Dedifferentiated amniotic fluid mesenchymal stem cell (primary cell): ENCODE results near the gene LAMTOR5.
"Not testable (repeated sequence)": the region's sequence is repeated elsewhere in the genome, so short reads cannot be mapped to it uniquely, and the experiment has no call there.

ENCODE experiments used
- DNase-seq: peaks from one replicate; pipeline ENCODE4 v3.0.0-alpha.2; 2016; ENCODE audit errors: extremely low spot score

LAMTOR5 gene

DNA sequence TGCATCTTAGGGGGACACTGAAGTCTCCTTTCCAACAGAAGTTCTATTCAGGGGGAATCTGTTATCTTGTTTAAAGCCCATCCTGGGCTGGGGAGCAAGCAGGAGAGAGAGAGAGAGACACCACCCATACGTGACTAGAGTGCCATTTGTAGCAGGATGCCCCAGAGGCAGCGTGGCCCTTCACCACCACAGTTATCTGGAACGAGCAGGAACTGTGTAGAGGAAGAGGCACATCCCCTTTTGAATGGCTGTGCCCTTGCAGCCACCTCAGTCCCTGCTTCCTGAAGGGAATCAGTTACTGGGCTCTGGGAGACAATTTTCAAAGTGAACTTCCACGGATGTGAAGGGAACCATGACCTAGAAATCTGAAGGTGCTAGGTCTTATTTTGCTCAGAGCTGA is 19.4 kb upstream of the LAMTOR5 start:
- DNase-seq: no peak

DNA sequence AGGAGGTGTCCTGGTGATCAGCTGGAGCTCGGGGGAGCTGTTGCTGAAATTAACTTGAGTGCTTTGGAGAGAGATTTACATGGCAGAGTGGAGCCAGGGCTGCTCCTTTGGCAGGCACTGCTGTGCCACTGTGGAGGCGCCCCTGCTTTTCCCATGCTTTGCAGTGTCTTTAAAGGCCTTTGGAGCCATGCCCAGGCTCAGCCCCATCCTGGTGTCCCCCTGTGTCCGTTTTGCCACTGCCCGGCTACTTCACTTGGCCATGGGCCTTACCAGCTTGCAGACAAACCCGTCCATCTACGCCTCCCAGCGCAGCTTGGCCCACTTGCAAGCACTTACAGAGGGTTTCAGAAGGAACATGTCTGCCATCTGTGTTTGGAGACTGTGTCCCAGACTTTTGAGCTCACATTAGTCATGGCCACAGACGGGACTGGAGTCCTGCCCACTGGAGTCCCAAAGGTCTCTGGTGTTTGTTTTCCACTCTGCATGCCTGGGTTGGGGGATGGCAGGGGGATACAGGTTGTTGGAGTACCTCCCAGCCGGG is 18.2 kb upstream of the LAMTOR5 start:
- no peak for DNase-seq

DNA sequence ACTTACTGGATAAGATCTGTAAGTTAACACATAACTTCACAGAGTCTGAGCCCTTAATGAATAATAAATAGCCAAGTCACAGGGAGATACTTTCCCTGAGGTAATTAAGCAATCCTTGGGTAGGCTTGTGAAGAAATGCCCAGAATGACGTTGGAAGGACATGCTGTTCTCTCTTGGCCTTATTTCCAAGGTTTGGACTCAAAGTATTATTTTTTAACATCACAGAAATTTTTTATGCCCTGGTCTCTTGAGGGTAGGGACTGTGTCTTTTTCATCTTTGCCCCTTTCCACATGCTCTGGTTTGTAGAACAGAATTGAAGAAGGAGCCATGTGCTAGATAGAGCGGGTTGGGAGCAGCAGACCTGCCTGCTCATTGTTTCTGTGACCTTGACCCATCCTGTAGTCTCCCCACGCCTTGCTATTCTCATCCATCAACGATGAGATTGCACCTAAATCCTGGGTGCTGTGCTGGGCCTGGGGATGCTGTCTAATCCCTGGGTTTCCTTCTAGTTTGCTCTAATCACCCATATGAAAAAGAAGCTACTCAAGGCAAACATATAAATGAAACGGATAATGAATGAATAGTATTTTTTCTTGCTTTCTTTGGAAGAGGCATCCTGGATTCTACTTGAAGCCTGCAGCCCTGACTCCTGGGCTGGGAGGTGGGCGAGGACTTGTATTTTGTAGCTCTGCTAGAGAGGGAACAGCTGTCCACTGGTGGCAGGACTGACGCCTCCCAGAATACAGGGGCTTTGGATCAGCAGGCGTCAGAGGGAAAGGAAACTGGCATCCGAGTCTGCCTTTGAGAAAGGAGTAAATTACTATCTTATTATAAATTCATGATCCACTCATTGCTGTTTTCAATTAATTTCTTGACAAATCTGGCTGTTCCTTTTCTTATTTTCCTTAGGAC is 17.5 kb upstream of the LAMTOR5 start:
- no peak for DNase-seq

DNA sequence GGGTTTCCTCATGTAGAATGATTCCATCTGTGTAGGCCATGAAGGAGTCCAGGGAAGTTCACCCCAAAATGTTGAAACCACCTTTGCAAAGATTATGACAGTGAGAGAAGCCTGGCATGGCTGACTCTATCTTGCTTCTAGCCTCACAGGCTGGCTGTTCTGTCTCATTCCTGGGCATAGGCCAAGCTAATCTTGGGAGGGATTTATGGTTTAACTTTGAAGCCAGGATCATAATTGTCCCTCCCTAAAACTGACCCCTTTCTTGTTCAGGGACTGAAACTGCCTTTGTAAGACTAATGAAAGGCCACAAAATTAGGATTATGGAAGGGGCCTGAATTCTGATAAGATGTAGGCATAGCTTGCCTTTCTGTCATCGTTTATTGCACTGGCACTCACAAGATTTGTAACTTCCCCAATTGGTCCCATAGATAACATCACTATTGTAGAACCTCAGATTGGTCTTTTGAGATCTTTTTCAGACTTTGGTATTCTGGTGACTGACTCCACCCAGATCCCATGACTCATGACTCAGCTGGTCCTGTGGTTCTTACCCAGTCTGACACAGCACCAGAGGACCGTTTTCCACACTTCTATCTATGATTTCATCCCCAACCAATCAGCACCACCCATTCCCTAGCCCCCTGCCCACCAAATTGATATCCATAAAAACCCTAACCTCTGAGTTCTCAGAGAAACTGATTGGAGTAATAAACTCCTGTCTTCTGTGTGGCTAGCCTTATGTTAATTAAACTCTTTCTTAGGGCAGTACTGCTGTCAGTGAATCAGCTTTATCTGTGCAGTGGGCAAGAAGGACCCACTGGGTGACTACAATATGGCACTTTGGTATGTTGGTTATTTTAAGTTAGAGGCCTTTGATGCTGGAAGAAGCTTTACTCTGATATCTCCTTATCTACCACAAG is 13.6 kb upstream of the LAMTOR5 start:
- DNase-seq: peak; percentile 42

DNA sequence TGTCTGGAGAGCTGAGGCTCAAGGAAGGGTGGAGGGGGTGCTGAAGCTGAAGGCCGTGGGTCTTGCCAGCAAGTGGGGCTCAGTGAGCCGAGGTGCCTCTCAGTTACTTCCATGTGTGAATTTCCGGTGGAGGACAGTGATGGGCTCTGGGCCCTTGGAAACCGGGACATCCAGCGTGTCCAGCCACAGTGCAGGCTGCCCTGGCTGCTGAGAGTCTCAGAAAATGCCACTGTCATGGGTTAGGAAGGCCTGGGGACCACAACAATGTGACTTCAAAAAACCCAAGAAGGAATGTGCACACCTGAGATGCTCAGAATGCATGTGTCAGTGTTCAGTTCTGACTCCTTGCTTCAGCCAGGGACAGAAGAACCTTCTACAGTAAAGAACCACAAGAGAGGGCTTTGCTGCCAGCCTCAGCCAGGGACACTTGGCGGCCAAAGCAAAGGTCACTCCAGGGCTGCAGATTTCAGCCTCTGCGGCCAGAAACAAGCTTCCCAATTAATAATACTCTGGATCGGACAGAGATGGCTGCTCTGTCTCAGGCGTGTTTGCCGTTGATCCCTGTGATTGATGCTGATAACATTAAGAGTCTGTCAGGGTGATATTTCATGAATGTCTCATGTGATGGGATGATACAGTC is 12.6 kb upstream of the LAMTOR5 start:
- DNase-seq: no peak

DNA sequence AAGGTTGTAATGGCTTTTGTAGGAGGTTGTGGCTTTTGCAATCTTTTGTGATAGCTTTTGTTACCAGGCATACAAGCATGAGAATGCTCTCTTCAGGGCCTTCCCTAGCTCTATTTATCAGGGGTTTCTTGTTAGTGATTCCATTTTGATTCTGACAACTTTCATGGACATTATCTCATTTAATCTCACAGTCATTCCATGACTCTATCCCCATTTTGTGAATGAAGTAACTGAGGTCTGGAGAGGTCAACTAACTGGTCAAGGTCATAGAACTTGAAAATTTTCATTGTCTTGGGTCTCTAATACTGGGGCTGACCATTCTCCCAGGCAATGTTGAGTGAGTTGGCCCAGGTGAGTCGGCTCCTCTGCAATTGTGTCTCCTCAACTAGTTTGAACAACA is 11.2 kb upstream of the LAMTOR5 start:
- no peak for DNase-seq

DNA sequence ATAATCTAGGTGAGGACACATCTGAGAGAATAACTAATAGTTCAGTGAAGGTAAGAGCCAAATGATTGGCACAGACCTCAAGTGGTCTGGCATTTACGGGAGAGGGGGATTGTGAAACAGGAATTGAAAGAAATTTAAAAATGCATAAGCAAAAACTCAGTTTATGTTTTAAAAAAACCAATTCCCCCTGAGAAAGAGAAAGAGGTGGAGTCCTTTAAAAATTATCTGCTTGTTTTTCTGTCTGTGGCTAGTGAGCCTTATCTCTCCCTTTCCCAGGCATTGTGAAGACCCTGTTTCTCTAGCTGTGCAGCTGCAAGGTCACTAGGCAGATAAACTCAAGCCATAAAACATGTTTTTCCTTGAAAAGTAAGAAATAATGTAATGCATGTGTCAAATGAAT is 5.6 kb upstream of the LAMTOR5 start:
- DNase-seq: not testable (repeated sequence)

DNA sequence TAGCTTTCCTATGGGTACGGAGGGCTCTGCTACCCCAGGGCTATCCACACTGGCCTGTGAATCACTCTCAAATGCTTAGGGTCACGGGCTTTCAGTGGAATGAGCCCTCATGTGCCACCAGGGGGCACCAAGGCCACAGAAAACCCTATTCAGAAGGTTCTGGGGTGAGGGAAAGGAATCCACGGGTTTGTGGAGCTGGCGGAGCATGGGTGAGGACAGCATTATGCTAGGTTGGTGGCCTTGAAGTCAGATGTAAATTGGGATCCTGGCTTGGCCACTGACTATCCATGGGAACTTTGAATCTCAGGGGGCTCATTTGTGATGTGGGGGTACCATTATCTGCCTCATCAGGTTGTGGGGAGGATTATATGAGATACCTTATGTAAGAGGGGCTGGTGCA is 5.1 kb upstream of the LAMTOR5 start:
- peak; percentile 64 for DNase-seq

DNA sequence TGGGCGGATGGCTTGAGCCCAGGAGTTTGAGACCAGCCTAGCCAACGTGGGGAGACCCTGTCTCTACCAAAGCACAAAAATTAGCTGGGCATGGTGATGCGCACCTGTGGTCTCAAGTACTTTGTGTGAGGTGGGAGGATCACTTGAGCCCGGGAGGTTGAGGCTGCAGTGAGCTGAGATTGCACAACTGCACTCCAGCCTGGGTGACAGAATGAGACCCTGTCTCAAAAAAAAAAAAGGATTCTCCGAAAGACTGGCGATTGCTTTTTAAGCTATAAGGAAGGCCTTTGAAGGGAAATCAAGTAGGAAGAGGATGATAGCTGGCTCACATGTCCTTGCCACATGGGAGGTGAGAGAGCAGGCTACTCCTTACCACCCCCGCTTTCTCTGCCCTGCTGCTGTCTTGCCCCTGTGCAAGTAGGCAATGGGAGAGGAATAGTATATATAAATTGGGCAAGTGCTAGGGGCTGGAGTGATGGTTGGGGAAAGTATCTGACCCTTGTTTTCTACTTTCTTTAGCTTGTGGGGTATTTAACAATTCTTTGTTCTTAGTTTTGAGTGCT is 3.8 kb upstream of the LAMTOR5 start:
- no peak for DNase-seq

DNA sequence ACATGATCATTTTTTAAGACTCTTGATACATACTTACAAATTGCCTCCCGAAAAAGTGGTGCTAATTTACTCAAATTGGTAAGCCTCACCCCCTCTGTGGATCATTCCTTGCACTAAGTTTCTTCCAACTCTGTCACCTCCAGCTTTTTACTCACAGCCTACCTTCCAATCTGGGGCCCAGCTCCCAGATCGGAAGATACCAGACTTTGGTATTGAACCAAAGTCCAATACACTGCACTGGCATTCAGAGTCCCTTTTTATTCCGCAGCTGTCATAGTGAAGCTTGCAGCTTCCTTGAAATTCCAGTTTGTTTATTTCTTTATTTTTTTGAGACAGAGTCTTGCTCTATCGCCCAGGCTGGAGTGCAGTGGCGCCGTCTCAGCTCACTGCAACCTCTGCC is 1.8 kb upstream of the LAMTOR5 start:
- no peak for DNase-seq

DNA sequence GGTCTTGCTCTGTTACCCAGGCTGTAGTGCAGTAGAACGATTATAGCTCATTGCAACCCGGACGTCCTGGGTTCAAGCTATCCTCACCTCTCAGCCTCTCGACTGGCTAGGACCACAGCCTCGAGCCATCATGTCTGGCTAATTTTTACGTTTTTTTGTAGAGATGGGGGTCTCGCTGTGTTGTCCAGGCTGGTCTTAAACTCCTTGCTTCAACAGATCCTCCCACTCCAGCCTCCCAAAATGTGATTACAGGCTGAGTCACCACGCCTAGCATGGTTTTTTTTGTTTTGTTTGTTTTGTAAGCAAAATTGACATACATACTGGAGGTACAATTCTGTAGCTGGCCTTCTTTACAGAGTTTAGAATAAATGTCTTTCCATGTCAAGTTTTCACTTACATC is 994 bp upstream of the LAMTOR5 start:
- DNase-seq: no peak

DNA sequence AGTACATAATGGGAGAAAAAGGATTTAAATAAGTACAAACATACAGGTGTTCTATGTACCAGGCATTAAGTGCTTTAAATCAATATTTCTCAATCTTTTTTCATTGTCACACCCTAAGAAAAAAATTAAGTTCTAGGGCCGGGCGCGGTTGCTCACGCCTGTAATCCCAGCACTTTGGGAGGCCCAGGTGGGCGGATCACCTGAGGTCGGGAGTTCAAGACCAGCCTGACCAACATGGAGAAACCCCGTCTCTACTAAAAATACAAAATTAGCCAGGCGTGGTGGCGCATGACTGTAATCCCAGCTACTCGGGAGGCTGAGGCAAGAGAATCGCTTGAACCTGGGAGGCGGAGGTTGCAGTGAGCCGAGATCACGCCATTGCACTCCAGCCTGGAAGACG is 1.1 kb downstream of the LAMTOR5 start:
- not testable (repeated sequence) for DNase-seq

DNA sequence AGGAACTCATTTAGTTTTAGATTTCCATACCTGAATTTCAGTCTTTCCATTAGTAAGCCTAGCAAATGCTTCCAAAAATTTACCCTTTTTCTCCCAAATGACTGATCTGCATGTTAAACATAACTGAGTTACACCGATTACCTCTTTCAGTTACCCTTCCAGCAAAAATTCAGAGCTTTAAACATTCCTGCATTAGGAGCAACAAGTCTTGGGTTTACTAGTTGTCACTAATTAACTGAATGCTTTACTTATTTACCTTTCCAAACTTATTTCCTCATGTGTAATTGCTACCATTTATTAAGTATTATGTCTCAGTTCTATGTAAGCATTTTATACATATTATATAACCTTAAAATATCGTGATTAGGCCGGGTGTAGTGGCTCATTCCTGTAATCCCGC is 3.1 kb downstream of the LAMTOR5 start:
- no peak for DNase-seq

DNA sequence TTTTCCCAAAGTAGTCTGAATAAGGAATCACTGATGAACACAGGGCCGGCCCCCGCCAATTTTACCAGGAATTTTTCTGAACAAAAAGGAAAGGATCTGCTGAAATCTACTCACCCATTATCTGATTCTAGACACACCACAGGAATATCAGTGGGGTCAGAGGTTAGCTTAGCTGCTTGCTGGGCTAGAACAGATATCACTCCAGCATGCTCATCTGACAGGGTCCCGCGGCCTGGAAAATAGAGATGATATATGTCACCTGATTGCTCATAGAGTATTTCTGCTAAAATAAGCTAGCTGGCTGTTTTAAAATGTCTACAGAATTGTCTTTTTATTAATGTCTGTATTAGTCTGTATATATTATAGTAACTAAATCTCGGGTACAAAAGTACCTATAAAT is 3.7 kb downstream of the LAMTOR5 start:
- no peak for DNase-seq

DNA sequence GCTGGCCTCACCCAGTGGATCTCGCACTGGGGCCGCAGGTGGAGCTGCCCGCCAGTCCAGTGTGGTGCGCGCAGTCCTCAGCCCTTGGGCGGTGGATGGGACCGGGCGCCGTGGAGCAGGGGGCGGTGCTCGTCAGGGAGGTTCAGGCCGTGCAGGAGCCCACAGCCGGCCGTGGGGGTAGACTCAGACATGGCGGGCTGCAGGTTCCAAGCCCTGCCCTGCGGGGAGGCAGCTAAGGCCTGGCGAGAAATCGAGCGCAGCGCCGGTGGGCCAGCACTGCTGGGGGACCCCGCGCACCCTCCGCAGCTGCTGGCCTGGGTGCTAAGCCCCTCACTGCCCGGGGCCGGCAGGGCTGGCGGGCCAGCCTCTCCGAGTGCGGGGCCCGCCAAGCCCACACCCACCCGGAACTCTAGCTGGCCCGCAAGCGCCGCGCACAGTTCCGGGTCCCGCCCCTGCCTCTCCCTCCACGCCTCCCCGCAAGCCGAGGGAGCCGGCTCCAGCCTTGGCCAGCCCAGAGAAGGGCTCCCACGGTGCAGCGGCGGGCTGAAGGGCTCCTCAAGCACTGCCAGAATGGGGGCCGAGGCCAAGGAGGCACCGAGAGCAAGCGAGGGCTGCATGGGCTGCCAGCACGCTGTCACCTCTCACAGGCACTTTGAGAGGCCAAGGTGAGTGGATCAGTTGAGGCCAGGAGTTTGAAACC is 11.1 kb downstream of the LAMTOR5 start:
- DNase-seq: not testable (repeated sequence)

DNA sequence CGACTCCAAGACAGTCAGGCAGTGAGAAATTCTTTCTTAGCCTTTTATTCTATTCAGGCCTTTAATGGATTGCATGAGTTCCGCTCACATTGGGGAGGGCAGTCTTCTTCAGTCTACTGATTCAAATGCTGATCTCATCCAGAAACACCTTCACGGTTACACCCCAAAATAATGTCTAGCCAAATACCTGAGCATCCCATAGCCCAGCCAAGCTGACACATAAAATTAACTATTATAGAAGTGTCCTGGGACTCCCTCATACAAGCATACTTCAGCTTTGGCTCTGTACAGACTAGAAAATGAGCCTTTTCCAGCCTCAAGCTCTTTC is 13.0 kb downstream of the LAMTOR5 start:
- DNase-seq: no peak

DNA sequence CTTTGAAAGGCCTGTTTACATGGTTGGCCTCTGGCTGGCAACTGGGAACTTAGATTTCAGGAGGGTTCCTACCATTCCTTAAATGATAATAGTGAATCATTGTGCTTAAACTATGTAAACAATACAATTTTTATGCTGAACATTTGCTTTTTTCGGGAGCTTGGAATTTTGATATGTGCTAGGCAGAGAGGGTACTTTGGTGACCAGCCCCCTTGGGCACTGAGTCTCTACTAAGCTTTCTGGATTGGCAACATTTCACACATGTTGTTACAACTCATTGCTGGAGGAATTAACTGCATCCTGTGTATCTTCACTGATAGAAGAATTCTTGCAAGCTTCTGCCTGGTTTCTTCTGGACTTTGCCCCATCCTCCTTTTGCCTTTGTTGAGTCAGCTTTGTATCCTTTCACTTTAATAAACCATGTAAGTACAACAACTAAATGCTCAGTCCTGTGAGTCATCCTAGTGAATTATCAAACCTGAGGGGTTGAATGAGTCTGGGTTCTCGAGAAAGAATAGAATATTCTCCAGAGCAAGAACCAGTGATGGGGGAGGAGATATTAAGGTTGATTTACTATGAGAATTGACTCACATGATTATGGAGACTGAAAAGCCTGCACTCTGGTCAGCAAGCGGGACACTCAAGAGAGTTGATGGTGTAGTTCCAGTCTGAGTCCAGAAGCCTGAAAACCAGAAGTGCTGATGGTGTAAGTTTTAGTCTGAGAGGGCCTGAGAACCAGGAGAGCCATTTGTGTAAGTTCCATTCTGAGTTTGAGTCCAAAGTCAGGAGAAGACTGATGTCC is 13.6 kb downstream of the LAMTOR5 start:
- DNase-seq: peak; percentile 49

DNA sequence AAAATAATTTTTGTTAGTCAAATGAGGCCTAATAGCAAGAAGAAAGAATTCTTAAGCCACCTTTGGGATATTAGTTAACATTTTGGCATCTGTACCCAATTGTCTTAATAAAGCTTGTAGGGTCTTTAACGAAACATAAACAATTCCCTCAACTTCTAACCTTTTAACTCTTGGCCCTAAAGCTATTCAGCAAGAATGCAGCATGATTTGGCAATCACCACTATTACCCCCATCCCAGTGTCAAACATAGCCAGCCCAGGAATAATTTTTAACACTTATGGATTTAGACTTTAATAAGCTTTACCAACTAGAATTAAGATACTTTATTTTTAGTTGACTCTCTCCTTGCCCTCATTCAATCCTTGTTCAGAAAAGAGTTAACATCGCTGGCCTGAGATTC is 14.2 kb downstream of the LAMTOR5 start:
- no peak for DNase-seq

DNA sequence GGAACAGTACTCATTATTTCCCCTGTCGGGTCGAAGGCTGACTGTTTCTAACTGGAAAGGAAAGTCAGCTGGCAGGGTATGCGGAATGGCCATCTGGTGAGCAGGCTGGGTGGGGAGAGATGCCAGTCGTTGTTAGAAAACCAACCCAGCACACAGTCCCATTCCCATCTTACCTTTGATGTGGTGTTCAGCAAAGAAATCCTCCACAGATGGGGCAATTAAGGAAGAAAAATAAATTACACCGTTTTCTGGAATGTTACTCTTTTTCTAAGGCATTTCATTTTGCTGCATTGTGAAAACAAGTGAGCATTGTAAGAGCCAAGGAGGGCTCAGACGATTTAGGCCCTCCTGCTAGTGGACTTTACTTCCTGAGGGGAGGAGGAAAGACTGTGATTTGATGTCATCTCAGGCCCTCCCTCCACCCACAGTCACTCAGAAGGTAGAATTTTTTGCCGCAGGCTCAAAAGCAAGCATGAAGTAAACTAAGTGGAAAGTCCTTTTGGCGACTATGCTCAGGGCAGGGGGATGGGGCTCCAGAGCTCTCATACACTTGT is 16.7 kb downstream of the LAMTOR5 start, which contains the start of gene SLC16A4:
Gene SLC16A4, minus strand, starts transcription at position 335 of the 554 bp plus-strand sequence. CDS start 1,703 bp downstream, outside the sequence.
- peak; percentile 60 for DNase-seq

DNA sequence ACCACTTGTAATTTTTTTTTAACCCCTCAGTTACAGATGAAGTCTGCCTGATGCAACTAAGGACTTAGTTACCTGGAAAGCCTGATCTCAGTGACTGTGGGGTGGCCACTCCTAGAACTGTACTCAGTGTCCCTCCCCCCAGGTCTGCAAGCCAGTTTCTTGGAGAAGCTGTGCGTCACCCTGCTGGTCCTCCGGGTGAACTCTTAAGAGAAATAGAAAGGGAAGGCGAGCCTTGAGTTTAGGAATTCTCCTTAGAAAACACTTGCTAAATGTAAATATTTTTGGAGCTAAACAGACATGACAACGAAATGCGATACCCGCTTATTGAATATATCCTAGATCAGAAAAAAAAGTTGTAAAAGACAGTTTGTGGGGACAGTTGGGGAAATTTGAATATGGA is 17.4 kb downstream of the LAMTOR5 start:
- peak; percentile 75 for DNase-seq
